ENCODE measurements around the gene PRTFDC1.

- TF ChIP-seq POLR2AphosphoS5 (IDR thresholded peaks at IDR 0.05; ENCODE audit: low read depth, low read length) (no peak), POLR2A (IDR thresholded peaks at IDR 0.05; ENCODE audit: low read depth, low read length) (no peak), TAF1 (IDR thresholded peaks at IDR 0.05; ENCODE audit: low read depth, low read length) (no peak), PAX5 (IDR thresholded peaks at IDR 0.05; ENCODE audit: insufficient read depth, low read length, severe bottlenecking) (no peak)
Measured at GRCh38 chr10:24824124-24824523, 128.3 kb downstream of the PRTFDC1 start.
